ENCODE data around the gene ACAD10.

- TF ChIP-seq CTCF (IDR thresholded peaks at IDR 0.05) (no peak), POLR2A (IDR thresholded peaks at IDR 0.05) (no peak), POLR2AphosphoS5 (IDR thresholded peaks at IDR 0.05) (no peak), EP300 (IDR thresholded peaks at IDR 0.05; ENCODE audit: low read depth) (no peak)
Measured at GRCh38 chr12:111756196-111756595, 70.3 kb downstream of the ACAD10 start.
